RWPE2 (cell line): ENCODE results near the gene DDX54.

Experiments
- ATAC-seq: fragments of 200-7000 bp; cut with Tn5 transposase; 3 replicates; pipeline ENCODE4 v1.9.1; 2021; ENCODE audit warnings: low read depth
- DNase-seq: peaks from one replicate; pipeline ENCODE4 v3.0.0-alpha.2; 2020; ENCODE audit warnings: low spot score
- H3K27ac ChIP-seq: fragments of 450-650 bp; 2 replicates; pipeline ENCODE4 v1.5.1; 2017; ENCODE audit warnings: mild to moderate bottlenecking; ENCODE audit not compliant: poor library complexity, severe bottlenecking
- H3K27me3 ChIP-seq: fragments of 250-450 bp; sonication (Bioruptor Pico); 2 replicates; pipeline ENCODE4 v1.5.1; 2021; ENCODE audit warnings: mild to moderate bottlenecking, moderate library complexity; ENCODE audit not compliant: insufficient read depth, poor library complexity, severe bottlenecking
- H3K36me3 ChIP-seq: fragments of 250-450 bp; sonication (Bioruptor Pico); 2 replicates; pipeline ENCODE4 v1.5.1; 2020; ENCODE audit warnings: low read depth, mild to moderate bottlenecking, moderate library complexity
- H3K4me1 ChIP-seq: fragments of 250-450 bp; sonication (Bioruptor Pico); 2 replicates; pipeline ENCODE4 v1.5.1; 2021; ENCODE audit warnings: mild to moderate bottlenecking, moderate library complexity; ENCODE audit not compliant: insufficient read depth, poor library complexity, severe bottlenecking
- H3K4me3 ChIP-seq: fragments of 250-450 bp; sonication (Bioruptor Pico); 2 replicates; pipeline ENCODE4 v1.5.1; 2021; ENCODE audit warnings: mild to moderate bottlenecking, moderate library complexity; ENCODE audit not compliant: severe bottlenecking
- H3K9me3 ChIP-seq: fragments of 250-450 bp; sonication (Bioruptor Pico); 2 replicates; pipeline ENCODE4 v1.5.1; 2021; ENCODE audit warnings: mild to moderate bottlenecking, moderate library complexity; ENCODE audit not compliant: severe bottlenecking
- CTCF ChIP-seq: fragments of 450-650 bp; IDR thresholded peaks from one replicate; pipeline ENCODE4 v1.5.1; 2017; ENCODE audit warnings: mild to moderate bottlenecking, moderate library complexity; ENCODE audit not compliant: poor library complexity, severe bottlenecking

Gene DDX54

GRCh38 chr12:113200021-113200797, 14.9 kb upstream of the DDX54 start:
- DNase-seq = no peak
- Histone ChIP-seq H3K27ac (no peak overlapping the region), H3K27me3 (no peaks in the 10 kb centered on the region), H3K9me3 (no peaks in the 10 kb centered on the region), H3K4me1 (no peaks in the 10 kb centered on the region), H3K4me3 (no peak overlapping the region), H3K36me3 (no peaks in the 10 kb centered on the region)
- no peak for TF ChIP-seq CTCF
- ATAC-seq = no peak

GRCh38 chr12:113198296-113198695, 13.0 kb upstream of the DDX54 start:
- Histone ChIP-seq H3K9me3 (no peaks in the 10 kb centered on the region), H3K4me1 (peaks cover 12% of the 10 kb centered on the region), H3K36me3 (no peaks in the 10 kb centered on the region), H3K4me3 (no peak overlapping the region), H3K27ac (peak overlapping the region; percentile 15), H3K27me3 (no peaks in the 10 kb centered on the region)
- DNase-seq (no peak), ATAC-seq (no peak)
- TF ChIP-seq CTCF = no peak

- H3K27ac ChIP-seq = no peak overlapping the region
- DNase-seq (no peak), ATAC-seq (no peak)
- no peaks in the 10 kb centered on the region for H3K36me3 ChIP-seq
- no peak overlapping the region for H3K4me3 ChIP-seq
- TF ChIP-seq CTCF = no peak
- no peaks in the 10 kb centered on the region for H3K27me3 ChIP-seq
- no peaks in the 10 kb centered on the region for H3K9me3 ChIP-seq
- peaks cover 12% of the 10 kb centered on the region for H3K4me1 ChIP-seq
These were observed 12.3 kb upstream of the DDX54 start for GRCh38 chr12:113197518-113198077.

GRCh38 chr12:113196990-113197389, 11.7 kb upstream of the DDX54 start:
- Histone ChIP-seq H3K27me3 (no peaks in the 10 kb centered on the region), H3K27ac (no peak overlapping the region), H3K4me1 (peaks cover 12% of the 10 kb centered on the region), H3K9me3 (no peaks in the 10 kb centered on the region), H3K36me3 (peaks cover 5% of the 10 kb centered on the region), H3K4me3 (no peak overlapping the region)
- TF ChIP-seq CTCF = peak; percentile 89
- DNase-seq = no peak
- peak; percentile 87 for ATAC-seq

- H3K27me3 ChIP-seq = no peaks in the 10 kb centered on the region
- peaks cover 9% of the 10 kb centered on the region for H3K36me3 ChIP-seq
- no peak for DNase-seq
- peaks cover 12% of the 10 kb centered on the region for H3K4me1 ChIP-seq
- TF ChIP-seq CTCF = no peak
- H3K27ac ChIP-seq = no peak overlapping the region
- H3K9me3 ChIP-seq = no peaks in the 10 kb centered on the region
- no peak for ATAC-seq
- no peak overlapping the region for H3K4me3 ChIP-seq
These were observed 11.3 kb upstream of the DDX54 start for GRCh38 chr12:113196582-113196981.
